SJCRH30 (cell line): ENCODE measurements around the gene CCDC85B. TPM values are rescaled to one million over a fixed set of nuclear protein-coding genes. Genes with fewer than 3 reads are reported as not detected.

Experiments
- DNase-seq, 2 experiments: peaks; one replicate each; pipeline ENCODE4 v3.0.0-alpha.2; 2015 to 2020
- H3K27ac ChIP-seq: fragments of 250-450 bp; sonication (Bioruptor Pico); 2 replicates; pipeline ENCODE4 v1.5.1; 2020; ENCODE audit warnings: mild to moderate bottlenecking, moderate library complexity
- H3K27me3 ChIP-seq: fragments of 250-450 bp; sonication (Bioruptor Pico); 2 replicates; pipeline ENCODE4 v1.5.1; 2020; ENCODE audit warnings: mild to moderate bottlenecking, moderate library complexity
- H3K36me3 ChIP-seq: fragments of 250-450 bp; sonication (Bioruptor Pico); 2 replicates; pipeline ENCODE4 v1.5.1; 2020; ENCODE audit warnings: mild to moderate bottlenecking, moderate library complexity
- H3K4me1 ChIP-seq: fragments of 250-450 bp; sonication (Bioruptor Pico); 2 replicates; pipeline ENCODE4 v1.5.1; 2020; ENCODE audit warnings: mild to moderate bottlenecking, moderate library complexity
- H3K4me3 ChIP-seq: fragments of 250-450 bp; sonication (Bioruptor Pico); 2 replicates; pipeline ENCODE4 v1.5.1; 2020; ENCODE audit warnings: mild to moderate bottlenecking, moderate library complexity
- H3K9me3 ChIP-seq: fragments of 250-450 bp; sonication (Bioruptor Pico); replicated peaks from 2 replicates; pipeline ENCODE4 v1.5.1; 2020; ENCODE audit warnings: mild to moderate bottlenecking, moderate library complexity
- total RNA-seq: library from RNA; depleted of rRNA; stranded (reverse); fragments of >200 nt; shearing (Covaris generic); gene quantifications from 2 replicates; pipeline ENCODE4 v1.2.3, GENCODE V29; 2014

Gene CCDC85B
- total RNA-seq, 1 experiment from 2014 or later = 25.2 TPM

DNA sequence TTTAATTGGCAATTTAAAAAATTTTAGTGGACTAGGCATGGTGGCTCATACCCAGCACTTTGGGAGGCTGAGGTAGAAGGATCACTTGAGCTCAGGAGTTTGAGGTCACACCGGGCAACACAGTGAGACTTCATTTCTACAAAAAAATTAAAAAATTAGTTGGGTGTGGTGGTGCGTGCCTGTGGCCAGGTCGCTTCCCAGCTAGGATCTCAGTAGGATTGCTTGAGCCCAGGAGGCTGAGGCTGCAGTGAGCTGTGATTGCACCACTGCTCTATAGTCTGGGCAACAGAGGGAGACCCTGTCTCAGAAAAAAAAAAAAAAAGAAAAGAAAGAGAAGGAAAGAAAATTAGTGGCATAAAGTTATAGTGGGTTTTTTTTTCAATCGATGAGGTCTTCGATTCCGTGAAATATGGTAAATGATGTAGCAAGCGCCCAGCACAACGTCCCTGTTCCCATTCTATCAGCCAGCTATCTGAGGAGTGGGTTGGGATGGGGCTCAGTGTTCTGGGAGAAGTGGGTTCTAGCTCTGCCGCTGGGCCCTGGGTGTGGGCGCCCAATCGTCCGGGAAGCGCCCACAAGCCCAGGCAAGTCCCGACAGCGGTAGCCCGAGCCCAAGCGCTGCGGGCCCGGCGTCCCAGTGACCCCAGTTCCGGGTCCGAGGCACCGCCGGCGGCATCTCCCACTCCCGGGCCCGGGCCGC, 8.3 kb downstream of the CCDC85B start:
- Histone ChIP-seq H3K36me3 (no peaks in the 10 kb centered on the region), H3K4me1 (peaks cover 34% of the 10 kb centered on the region), H3K4me3 (peak overlapping the region; percentile 59), H3K27me3 (peaks cover 4% of the 10 kb centered on the region; the same call in 1 of the 2 replicates), H3K9me3 (no peaks in the 10 kb centered on the region), H3K27ac (no peak overlapping the region)
- no peak for DNase-seq

DNA sequence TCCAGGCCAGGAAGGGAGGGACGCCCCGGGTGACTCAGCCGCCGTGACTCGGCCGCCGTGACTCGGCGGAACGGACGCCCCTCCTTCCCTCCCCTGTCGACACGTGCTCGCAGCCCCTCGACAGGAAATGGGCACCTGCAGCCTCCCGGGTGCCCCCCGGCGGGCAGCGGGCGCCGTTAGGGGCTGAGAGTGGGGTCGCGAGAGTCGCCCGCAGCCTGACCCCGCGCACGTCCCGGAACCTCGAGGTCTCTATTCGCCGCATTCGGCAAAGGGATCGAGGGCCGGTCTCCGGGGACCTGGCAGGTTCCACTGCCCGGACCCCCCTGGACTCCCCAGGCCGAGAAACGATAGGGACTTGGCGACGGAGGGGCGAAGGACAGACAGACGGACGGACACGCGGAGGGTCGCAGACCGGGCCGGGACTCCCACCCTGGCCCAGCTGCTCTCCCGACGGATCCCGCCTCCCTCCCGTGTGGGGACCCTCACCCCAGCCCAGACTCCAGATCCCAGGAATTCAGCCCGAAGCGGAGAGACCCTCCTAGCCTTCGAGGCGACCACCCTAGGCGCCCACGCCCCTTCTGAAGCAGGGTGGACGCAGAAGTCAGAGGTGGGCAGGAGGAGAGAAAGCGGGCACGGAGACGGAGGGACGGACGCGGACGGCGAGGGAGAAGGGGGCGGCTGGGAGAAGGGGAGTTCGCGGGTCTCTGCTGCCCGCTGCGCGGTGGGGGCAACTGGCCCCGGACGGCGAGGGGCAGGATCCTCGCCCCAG, 9.1 kb downstream of the CCDC85B start:
- peaks cover 4% of the 10 kb centered on the region; the same call in 1 of the 2 replicates for H3K27me3 ChIP-seq
- peak overlapping the region; percentile 12; the same call in 1 of the 2 replicates for H3K27ac ChIP-seq
- H3K4me3 ChIP-seq = peak overlapping the region; percentile 59
- H3K36me3 ChIP-seq = no peaks in the 10 kb centered on the region
- DNase-seq = no peak
- H3K9me3 ChIP-seq = no peaks in the 10 kb centered on the region
- H3K4me1 ChIP-seq = peaks cover 36% of the 10 kb centered on the region

DNA sequence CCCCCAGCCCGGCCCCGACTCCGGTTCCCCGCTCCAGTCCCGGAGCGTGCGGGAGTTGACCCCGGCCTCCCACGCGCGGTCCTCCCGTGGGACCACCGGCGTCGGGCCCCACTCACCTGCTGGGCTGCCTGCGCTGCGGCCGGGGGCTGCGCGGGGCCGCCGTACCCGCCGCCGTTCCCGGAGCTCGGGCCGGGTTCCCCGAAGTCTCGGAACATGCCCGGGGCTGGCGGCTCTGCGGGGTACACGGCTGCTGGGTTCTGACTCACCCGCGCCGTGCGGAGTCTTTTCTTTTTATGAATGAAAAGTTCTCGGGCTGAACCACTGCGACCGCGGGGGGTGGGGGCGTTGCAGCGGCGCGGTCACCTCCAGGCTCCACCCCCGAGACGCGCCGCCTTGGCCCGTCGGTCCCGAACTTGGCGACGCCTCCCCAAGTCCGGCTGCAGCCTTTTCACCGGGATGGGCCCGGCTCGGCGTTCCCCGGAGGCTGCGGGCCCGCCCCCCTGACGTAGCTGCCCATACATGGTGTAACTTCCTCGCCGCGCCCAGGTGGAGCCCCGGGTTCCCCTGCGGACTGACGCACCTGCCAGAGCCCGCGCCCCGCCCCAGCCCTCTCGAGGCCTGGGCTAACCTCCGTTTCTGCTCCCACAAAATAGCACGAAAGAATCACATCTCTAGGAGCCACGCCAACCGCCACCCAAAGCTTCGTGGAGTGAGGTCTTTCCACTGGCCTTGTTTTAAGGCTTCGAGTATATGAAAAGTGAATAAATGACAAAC, 9.8 kb downstream of the CCDC85B start, which contains the start of gene FOSL1:
Gene FOSL1 (minus strand): TSS at position 264 of the 774 bp plus-strand sequence. CDS start 49 bp downstream, at position 215.
- Histone ChIP-seq H3K9me3 (no peaks in the 10 kb centered on the region), H3K27ac (peak within 1 kb of the TSS; percentile 12; the same call in 1 of the 2 replicates), H3K27me3 (peaks cover 4% of the 10 kb centered on the region; the same call in 1 of the 2 replicates), H3K4me3 (peak within 1 kb of the TSS; percentile 59), H3K36me3 (no peaks in the 10 kb centered on the region), H3K4me1 (peaks cover 36% of the 10 kb centered on the region)
- peak; percentile 44 to 45 for DNase-seq

DNA sequence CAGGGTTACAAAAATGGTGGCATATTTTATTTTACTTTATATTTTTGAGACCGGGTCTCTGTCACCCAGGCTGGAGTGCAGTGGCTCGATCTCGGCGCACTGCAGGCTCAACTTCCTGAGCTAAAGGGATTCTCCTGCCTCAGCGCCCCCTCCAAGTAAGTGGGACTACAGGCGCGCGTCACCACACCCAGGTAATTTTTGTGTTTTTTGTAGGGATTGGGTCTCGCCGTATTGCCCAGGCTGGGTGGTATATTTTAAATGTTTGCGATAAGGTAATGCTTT, 10.4 kb downstream of the CCDC85B start:
- no peak for DNase-seq
- H3K27me3 ChIP-seq = peaks cover 4% of the 10 kb centered on the region; the same call in 1 of the 2 replicates
- H3K27ac ChIP-seq = no peak overlapping the region

DNA sequence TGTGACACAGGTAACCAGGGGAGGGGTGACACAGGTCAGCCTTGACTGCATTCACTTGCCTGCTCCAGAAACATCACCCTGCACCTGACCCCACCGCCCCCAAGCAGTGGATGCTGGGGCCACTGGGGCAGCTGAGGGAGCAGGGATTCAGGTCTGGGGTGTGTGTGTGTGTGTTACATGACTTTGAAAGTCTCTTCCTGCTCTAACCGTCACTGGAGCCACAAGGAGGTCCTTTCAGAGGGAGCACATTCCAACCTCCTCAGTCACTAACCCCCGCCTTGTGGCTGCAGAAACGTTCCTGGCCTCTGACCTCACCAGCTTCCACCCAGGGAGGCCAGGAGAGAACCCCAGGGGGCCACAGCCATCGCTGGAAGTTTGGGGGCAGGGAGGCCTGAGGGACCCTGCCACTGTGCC, 12.6 kb downstream of the CCDC85B start:
- Histone ChIP-seq H3K27me3 (peaks cover 4% of the 10 kb centered on the region; the same call in 1 of the 2 replicates), H3K9me3 (no peaks in the 10 kb centered on the region), H3K4me3 (no peak overlapping the region), H3K27ac (peak overlapping the region; percentile 68), H3K36me3 (no peaks in the 10 kb centered on the region), H3K4me1 (peaks cover 31% of the 10 kb centered on the region)
- peak; percentile 69 to 79 for DNase-seq

More for the DNA sequence above, 10.4 kb downstream of the CCDC85B start:
- Histone ChIP-seq H3K4me1 (peaks cover 36% of the 10 kb centered on the region), H3K9me3 (no peaks in the 10 kb centered on the region), H3K36me3 (no peaks in the 10 kb centered on the region), H3K4me3 (no peak overlapping the region)

DNA sequence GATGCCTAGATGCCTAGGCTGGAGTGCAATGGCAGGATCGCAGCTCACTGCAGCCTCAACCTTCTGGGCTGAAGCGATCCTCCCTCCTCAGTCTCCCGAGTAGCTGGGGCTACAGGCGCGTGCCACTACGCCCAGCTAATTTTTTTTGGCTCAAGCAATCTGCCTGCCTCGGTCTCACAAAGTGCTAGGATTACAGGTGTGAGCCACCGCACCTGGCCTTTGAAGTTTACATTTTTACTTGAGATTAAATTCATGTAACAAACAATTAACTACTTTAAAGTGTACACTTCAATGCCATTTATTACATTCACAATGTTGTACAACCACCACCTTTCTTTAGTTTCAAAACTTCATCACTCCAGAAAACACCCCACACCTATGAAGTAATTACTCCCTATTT, 13.2 kb downstream of the CCDC85B start:
- Histone ChIP-seq H3K27me3 (peaks cover 4% of the 10 kb centered on the region; the same call in 1 of the 2 replicates), H3K4me1 (peaks cover 27% of the 10 kb centered on the region), H3K27ac (peak overlapping the region; percentile 68), H3K9me3 (no peaks in the 10 kb centered on the region), H3K36me3 (no peaks in the 10 kb centered on the region), H3K4me3 (no peak overlapping the region)
- DNase-seq = no peak

DNA sequence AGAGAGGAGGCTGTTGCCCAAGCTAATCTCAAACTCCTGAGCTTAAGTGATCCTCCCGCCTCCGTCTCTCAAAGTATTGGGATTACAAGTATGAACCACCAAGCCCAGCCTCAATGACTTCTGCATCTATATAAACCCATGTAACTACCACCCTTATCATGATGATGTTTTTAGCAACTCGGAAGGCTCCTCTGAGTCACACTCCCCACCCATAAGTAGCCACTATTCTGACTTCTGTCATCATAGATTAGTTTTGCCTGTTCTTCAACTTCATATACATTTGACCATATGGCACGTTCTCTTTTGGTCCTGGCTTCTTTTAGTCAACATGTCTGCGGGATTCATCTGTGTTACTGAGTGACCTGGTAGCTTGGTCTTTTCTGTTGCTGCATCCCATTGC, 16.1 kb downstream of the CCDC85B start:
- Histone ChIP-seq H3K27me3 (no peaks in the 10 kb centered on the region), H3K9me3 (no peaks in the 10 kb centered on the region), H3K36me3 (no peaks in the 10 kb centered on the region), H3K4me3 (no peak overlapping the region), H3K4me1 (peaks cover 29% of the 10 kb centered on the region), H3K27ac (no peak overlapping the region)
- no peak for DNase-seq

DNA sequence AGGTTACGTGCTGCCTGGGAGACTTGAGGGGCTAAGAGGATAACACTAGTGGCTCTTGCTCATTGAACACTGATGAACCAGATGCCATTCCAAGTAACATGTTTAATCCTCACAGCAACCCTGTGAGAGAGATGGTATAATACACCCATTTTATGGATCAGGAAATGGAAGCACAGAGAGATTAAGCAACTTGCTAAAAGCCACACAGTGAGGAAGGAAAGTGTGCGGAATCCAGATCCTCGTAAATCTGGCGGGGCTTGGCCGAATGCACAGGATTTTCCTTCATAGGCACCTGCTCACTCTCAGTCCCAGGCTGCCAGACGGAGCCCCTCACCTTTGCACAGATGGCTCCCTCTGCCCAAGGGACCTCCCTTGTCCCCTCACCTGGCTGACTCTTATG, 17.4 kb downstream of the CCDC85B start:
- peaks cover 29% of the 10 kb centered on the region for H3K4me1 ChIP-seq
- no peak overlapping the region for H3K27ac ChIP-seq
- DNase-seq = no peak
- H3K27me3 ChIP-seq = no peaks in the 10 kb centered on the region
- H3K9me3 ChIP-seq = no peaks in the 10 kb centered on the region
- H3K4me3 ChIP-seq = no peak overlapping the region
- H3K36me3 ChIP-seq = no peaks in the 10 kb centered on the region

DNA sequence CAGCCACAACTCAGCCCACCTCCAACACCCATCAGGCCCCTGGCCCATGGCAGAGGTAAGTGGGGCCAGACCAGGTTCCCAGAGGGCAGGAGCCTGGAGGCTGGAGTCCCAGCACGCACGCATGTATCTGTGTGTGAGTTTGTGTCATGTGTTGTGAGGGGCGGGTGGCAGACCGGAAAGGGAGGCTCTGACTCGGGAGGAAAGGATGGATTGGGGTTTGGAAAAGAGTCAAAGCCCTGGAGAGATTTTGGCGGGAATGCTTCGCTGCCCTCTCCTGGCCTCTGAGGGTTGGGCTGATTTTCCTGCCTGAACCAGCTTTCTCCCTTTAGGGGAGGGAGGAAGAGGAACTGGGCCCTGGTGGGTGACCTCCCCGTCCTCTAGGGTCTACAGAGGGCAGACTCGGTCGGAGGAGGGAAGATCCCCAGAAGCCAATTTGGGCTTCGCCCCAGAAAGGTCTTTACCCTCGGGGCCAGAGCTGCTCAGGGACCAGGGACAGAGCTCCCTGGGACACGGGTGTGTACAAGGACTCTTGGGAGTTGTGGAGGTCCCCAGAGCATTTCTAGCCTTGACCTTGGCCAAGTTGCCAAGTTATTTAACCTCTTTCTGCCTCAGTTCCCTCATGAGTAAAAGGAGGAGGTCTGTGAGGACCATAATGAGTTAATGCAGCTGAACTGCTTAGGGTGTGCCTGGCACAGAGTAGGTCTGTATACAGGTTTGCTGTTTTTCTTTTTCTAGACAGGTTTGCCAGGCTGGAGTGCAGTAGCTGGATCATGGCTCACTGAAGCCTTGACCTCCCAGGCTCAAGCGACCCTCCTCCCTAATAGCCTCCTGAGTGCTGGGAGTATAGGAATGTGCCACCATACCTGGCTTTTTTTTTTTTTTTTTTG, 21.5 kb downstream of the CCDC85B start:
- 0 out of 2 replicates have a peak overlapping the region, but pooled peaks have one; percentile 12 for H3K4me3 ChIP-seq
- DNase-seq = peak; percentile 83 to 89
- H3K36me3 ChIP-seq = no peaks in the 10 kb centered on the region
- peaks cover 51% of the 10 kb centered on the region for H3K4me1 ChIP-seq
- H3K27ac ChIP-seq = peak overlapping the region; percentile 61
- H3K27me3 ChIP-seq = no peaks in the 10 kb centered on the region
- H3K9me3 ChIP-seq = no peaks in the 10 kb centered on the region

DNA sequence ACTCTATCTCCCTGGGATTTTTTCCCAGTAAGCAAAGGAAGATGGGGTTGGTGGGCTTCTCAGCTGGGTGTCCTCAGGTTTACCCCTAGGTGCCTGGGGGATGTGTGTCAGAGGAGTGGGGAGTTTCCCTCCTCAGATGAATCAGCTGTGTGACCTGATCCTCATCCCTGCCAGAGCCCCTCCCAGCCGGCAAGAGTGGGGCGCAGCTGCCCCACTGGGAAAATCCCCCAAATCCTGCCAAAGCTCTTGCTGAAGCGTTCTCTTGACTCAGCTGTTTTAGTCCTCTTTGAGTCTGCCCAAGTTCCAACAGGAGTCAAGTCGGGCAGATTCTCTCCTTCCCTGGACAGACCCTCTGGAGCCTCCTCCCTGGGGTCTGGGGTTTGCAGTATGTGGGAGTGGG, 22.4 kb downstream of the CCDC85B start:
- Histone ChIP-seq H3K27me3 (no peaks in the 10 kb centered on the region), H3K36me3 (no peaks in the 10 kb centered on the region), H3K27ac (peak overlapping the region; percentile 61), H3K9me3 (no peaks in the 10 kb centered on the region), H3K4me3 (no peak overlapping the region), H3K4me1 (peaks cover 55% of the 10 kb centered on the region)
- DNase-seq = peak; percentile 76 to 79

DNA sequence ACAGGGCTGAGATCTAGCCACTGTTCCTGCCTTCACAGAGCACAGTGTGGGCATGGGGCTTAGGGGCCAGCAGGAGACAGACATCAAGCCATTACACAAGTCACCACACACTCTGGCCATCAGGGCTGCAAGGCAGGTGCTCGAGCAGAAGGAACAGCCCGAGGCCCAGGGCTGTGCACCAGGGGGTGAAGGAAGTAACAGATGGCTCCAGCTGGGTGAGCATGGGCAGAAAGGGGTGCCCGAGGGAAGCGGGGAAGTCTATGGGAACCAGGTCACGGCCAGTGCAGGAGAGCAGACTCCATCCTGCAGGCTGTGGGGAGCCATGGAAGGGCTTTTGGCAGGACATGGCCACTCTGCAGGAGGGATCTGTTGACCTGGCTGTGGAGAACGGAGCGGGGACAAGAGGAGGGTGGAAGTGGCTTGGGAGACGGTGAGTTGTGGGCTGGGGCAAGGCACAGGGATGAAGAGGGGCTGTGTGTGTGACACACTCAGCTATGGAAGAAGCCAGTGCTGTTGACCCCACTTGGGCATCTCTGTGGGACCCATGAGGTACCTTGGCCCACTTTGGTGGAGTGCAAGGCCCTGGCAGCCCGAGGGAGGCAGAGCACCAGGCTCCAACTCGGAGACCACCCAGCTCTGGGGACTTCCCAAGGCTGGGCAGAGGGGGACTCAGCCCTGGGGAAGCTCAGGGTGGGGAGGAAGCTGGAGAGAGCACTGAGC, 24.8 kb downstream of the CCDC85B start:
- no peaks in the 10 kb centered on the region for H3K27me3 ChIP-seq
- H3K4me3 ChIP-seq = no peak overlapping the region
- no peaks in the 10 kb centered on the region for H3K9me3 ChIP-seq
- DNase-seq = peak; percentile 54 to 63
- peak overlapping the region; percentile 71 for H3K27ac ChIP-seq
- H3K4me1 ChIP-seq = peaks cover 56% of the 10 kb centered on the region
- no peaks in the 10 kb centered on the region for H3K36me3 ChIP-seq

DNA sequence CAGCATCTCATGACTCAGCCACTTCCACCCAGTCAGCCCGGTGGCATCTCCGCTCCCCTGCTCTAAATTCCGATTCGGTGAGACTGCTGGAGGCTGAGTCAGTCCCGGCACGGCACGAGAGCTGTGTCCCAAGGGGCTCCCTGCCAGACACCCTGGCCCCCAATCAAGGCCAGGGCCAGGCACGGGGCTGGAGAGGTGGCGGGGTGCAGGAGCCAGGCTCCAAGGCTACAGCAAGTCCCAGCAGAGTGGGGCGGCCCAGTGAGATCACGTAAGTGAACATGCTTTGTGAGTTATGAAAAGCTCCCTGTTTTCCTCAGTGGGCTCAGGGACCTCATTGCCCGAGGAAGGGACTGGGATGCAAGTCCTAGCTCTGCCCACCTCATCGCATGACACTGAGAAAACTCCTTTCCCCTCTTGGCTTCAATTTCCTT, 25.4 kb downstream of the CCDC85B start:
- H3K27me3 ChIP-seq = no peaks in the 10 kb centered on the region
- no peaks in the 10 kb centered on the region for H3K36me3 ChIP-seq
- H3K4me1 ChIP-seq = peaks cover 56% of the 10 kb centered on the region
- H3K9me3 ChIP-seq = no peaks in the 10 kb centered on the region
- peak overlapping the region; percentile 71 for H3K27ac ChIP-seq
- H3K4me3 ChIP-seq = peak overlapping the region; percentile 16
- DNase-seq = peak; percentile 81 to 91

DNA sequence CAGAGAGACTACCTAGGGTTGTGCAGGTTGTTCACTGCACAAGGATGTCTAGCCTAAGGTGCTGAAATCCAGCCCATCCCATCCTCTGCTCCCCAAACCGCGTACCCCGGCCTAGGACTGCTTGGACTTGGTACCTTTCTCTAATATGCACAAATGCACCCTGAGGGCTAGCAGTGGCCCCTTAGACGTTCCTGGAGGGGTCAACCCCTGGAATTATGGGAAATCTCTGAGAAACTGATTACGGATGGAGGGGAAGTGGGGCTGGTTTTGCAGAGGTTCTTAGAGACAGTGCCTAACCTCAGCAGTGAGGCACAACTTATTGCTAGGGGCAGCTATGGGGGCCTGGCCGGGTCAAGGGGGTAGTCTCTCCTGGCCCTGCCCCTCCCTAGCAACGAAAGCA, 25.9 kb downstream of the CCDC85B start:
- no peak overlapping the region; the same call in 1 of the 2 replicates for H3K4me3 ChIP-seq
- H3K27ac ChIP-seq = peak overlapping the region; percentile 71
- peaks cover 53% of the 10 kb centered on the region for H3K4me1 ChIP-seq

More for the DNA sequence above, 25.9 kb downstream of the CCDC85B start:
- Histone ChIP-seq H3K27me3 (no peaks in the 10 kb centered on the region), H3K9me3 (no peaks in the 10 kb centered on the region), H3K36me3 (no peaks in the 10 kb centered on the region)
- no peak for DNase-seq
